Measurements from ENCODE around the gene PTMA. TPM values are rescaled to one million over a fixed set of nuclear protein-coding genes. Genes with fewer than 3 reads are reported as not detected.

Gene PTMA
- total RNA-seq, 1 donor from 2014 or later, result 744 TPM

DNA sequence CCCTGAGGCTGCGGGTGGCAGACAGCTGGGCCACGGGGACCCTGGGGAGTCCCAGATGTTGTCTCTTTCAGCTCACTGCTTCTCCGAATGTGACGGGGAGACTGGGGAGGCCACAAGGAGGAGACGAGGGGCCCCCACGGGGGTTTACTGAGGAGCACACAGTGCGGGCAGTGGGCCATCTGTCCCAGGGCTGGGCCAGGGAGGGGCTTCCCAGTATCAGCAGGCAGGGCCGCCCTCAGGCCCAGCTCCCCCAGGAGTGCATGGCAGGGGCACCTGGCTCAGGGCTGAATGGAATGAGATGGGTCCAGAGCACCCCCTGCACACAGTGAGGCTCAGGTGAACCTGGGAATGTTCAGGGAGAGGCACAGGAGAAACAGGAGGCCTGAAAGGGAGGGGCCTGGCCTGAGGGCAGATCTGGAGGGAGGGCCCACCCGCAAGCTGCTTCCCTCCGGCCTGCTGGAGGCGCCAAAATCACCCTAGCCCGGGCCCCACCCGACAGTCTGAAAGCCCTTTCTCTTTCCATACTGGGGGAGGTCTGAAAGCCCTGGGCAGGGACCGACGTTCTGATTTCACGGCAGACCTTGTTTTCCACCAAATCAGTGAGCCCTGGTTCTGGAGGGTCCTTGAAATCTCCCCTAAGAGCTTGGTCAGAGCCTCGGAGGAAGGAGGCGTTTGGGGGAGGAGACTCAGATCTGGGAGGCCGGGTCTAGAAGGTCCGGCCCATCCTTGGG lies 35.5 kb upstream of the PTMA start:
- peak; percentile 60 for ATAC-seq
- H3K4me1 ChIP-seq, result peaks cover 47% of the 10 kb centered on the region

GRCh38 chr2:231673348-231673770 lies 35.0 kb upstream of the PTMA start:
- no peaks in the 10 kb centered on the region for H3K27me3 ChIP-seq
- H3K27ac ChIP-seq, result peak overlapping the region; percentile 89
- peak overlapping the region; percentile 22 for H3K4me3 ChIP-seq
- DNase-seq (peak; percentile 93), ATAC-seq (peak; percentile 78)
- TF ChIP-seq, protein P1, sequence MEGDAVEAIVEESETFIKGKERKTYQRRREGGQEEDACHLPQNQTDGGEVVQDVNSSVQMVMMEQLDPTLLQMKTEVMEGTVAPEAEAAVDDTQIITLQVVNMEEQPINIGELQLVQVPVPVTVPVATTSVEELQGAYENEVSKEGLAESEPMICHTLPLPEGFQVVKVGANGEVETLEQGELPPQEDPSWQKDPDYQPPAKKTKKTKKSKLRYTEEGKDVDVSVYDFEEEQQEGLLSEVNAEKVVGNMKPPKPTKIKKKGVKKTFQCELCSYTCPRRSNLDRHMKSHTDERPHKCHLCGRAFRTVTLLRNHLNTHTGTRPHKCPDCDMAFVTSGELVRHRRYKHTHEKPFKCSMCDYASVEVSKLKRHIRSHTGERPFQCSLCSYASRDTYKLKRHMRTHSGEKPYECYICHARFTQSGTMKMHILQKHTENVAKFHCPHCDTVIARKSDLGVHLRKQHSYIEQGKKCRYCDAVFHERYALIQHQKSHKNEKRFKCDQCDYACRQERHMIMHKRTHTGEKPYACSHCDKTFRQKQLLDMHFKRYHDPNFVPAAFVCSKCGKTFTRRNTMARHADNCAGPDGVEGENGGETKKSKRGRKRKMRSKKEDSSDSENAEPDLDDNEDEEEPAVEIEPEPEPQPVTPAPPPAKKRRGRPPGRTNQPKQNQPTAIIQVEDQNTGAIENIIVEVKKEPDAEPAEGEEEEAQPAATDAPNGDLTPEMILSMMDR (IDR thresholded peaks at IDR 0.05), result no peak
- peaks cover 47% of the 10 kb centered on the region for H3K4me1 ChIP-seq
- H3K36me3 ChIP-seq, result no peaks in the 10 kb centered on the region
- intact Hi-C loops (cut with DNase I), result no loop called here
- H3K9me3 ChIP-seq, result no peaks in the 10 kb centered on the region

More for the DNA sequence above, 35.5 kb upstream of the PTMA start:
- Histone ChIP-seq H3K9me3 (no peaks in the 10 kb centered on the region), H3K4me3 (peak overlapping the region; percentile 22), H3K27ac (peak overlapping the region; percentile 89), H3K36me3 (no peaks in the 10 kb centered on the region), H3K27me3 (no peaks in the 10 kb centered on the region)
- TF ChIP-seq, protein P1 (IDR thresholded peaks at IDR 0.05), result peak; percentile 32
- peak; percentile 87 for DNase-seq
- intact Hi-C loops (cut with DNase I), result no loop called here

DNA sequence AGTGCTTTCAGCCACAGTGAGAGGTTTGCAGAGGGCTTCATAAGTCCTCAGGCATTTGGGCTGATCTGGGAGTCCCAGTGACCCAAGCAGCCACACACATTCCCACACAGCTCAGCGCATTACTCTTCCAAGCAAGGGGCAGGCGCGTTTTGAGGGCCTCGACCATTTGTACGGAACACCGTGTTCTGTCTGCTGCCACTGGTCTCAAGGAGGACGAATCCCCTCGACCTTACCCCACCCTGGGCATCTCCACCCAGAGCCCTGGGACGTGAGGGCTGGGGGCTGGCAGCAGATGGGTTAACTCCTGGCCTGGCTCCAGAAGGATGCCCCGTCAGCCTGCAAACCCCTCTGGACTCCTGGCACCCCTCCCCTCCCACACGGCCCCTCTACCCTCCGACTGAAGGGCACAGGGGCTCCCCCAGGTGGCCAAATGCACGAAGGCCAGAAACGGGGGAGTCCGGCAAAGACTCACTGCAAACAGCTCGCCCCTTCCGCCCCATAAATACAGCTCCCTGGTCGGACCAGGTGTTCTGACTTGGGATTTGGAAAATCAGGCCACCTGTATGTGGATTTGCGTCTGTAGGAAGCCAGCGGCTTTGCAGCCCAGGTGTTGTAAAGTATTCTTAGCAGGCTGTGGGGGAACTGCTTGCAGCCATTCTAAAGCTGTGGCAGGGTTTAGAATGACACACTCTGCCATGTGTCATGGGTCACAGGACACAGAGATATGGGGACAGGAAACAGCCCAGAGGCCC lies 33.6 kb upstream of the PTMA start:
- DNase-seq (peak; percentile 89), ATAC-seq (peak; percentile 63)
- intact Hi-C loops (cut with DNase I), result loop anchor here (5.0 kb wide), 2 partner anchors 38 to 62 kb away; no protein-coding TSS in a partner anchor
- Histone ChIP-seq H3K4me1 (peaks cover 47% of the 10 kb centered on the region), H3K27me3 (no peaks in the 10 kb centered on the region), H3K27ac (peak overlapping the region; percentile 89), H3K4me3 (no peak overlapping the region), H3K9me3 (no peaks in the 10 kb centered on the region), H3K36me3 (no peaks in the 10 kb centered on the region)
- TF ChIP-seq, protein P1 (IDR thresholded peaks at IDR 0.05), result peak; percentile 84

DNA sequence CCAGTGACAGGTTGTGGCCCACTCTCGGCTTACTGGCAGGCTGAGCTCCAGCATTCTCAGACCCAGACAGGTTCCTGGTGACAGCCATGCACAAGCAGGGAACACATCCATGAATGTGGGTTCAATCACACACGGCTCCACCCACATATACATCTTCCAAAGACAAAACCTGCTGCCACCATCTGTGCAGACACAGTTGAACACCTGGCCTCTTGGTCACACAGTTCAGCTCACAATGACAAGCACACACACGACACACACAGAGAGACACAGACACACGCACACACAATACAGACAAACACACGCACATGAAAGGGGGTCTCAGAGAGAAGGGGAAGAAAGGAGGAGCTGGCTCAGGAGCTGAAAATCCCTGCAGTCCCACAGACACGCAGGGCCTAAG lies 32.1 kb upstream of the PTMA start:
- intact Hi-C loops (cut with DNase I), result loop anchor here (5.0 kb wide), 2 partner anchors 36 to 64 kb away; no protein-coding TSS in a partner anchor

DNA sequence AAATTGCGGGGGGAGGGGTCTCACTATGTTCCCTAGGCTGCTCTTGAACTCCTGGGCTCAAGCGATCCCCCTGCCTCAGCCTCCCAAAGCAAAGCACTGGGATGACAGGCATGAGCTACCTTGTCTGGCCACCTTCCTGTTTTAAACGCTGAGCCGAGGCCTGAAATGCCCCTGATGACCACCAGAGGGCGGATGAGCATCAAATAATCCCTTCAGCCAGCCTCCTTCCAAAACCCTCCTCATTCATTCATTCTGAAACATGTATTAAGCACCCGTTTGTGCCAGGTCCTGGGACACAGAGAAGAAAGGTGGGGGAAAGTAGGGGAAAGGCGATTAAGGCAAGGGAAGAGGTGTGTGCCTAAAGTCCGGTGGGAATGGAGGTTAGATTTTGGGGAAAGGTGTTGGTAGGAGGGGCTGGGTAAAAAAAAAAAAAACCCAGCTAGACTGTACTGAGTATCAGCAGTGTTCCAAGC lies 30.7 kb upstream of the PTMA start:
- Histone ChIP-seq H3K27me3 (no peaks in the 10 kb centered on the region), H3K36me3 (no peaks in the 10 kb centered on the region), H3K27ac (no peak overlapping the region), H3K9me3 (no peaks in the 10 kb centered on the region), H3K4me3 (no peak overlapping the region), H3K4me1 (peaks cover 35% of the 10 kb centered on the region)
- peak; percentile 84 for DNase-seq
- intact Hi-C loops (cut with DNase I), result loop anchor here (5.0 kb wide), 2 partner anchors 35 to 65 kb away; no protein-coding TSS in a partner anchor
- peak; percentile 41 for ATAC-seq
- TF ChIP-seq, protein P1 (IDR thresholded peaks at IDR 0.05), result peak; percentile 95

More for the DNA sequence above, 32.1 kb upstream of the PTMA start:
- H3K9me3 ChIP-seq, result no peaks in the 10 kb centered on the region
- no peak overlapping the region for H3K4me3 ChIP-seq
- no peaks in the 10 kb centered on the region for H3K27me3 ChIP-seq
- H3K27ac ChIP-seq, result no peak overlapping the region
- H3K36me3 ChIP-seq, result no peaks in the 10 kb centered on the region
- ATAC-seq (no peak), DNase-seq (no peak)
- TF ChIP-seq, protein P1 (IDR thresholded peaks at IDR 0.05), result no peak
- peaks cover 48% of the 10 kb centered on the region for H3K4me1 ChIP-seq
